DMS53 treated with DMSO at 0.1 percent for 48 hours (cell line): ENCODE measurements around the gene LRMDA.

Experiments
- DNase-seq: peaks from one replicate; lab custom pipeline; 2025; ENCODE audit not compliant: unreplicated experiment; lab: John Stamatoyannopoulos, UW

LRMDA gene

GRCh38 chr10:75470901-75471300 is 39.5 kb downstream of the LRMDA start:
- DNase-seq, result no peak

- DNase-seq, result no peak
Measured at GRCh38 chr10:75472685-75473084, 41.3 kb downstream of the LRMDA start.

- no peak for DNase-seq
Measured at GRCh38 chr10:75474106-75474505, 42.7 kb downstream of the LRMDA start.

GRCh38 chr10:75475460-75476182 is 44.2 kb downstream of the LRMDA start:
- no peak for DNase-seq

GRCh38 chr10:75476569-75476968 is 45.1 kb downstream of the LRMDA start:
- no peak for DNase-seq

- DNase-seq, result no peak
Measured at GRCh38 chr10:75476985-75477384, 45.6 kb downstream of the LRMDA start.

- no peak for DNase-seq
Measured at GRCh38 chr10:75477680-75478079, 46.3 kb downstream of the LRMDA start.

GRCh38 chr10:75480374-75480773 is 49.0 kb downstream of the LRMDA start:
- DNase-seq, result no peak

GRCh38 chr10:75483188-75483587 is 51.8 kb downstream of the LRMDA start:
- DNase-seq, result no peak

GRCh38 chr10:75484717-75485116 is 53.3 kb downstream of the LRMDA start:
- DNase-seq, result no peak

GRCh38 chr10:75486591-75486990 is 55.2 kb downstream of the LRMDA start:
- DNase-seq, result no peak

- no peak for DNase-seq
Measured at GRCh38 chr10:75487087-75487754, 55.8 kb downstream of the LRMDA start.

GRCh38 chr10:75487755-75488125 is 56.3 kb downstream of the LRMDA start:
- no peak for DNase-seq

GRCh38 chr10:75492173-75492925 is 60.9 kb downstream of the LRMDA start:
- DNase-seq, result no peak

GRCh38 chr10:75493464-75493863 is 62.0 kb downstream of the LRMDA start:
- no peak for DNase-seq

- no peak for DNase-seq
Measured at GRCh38 chr10:75495434-75496190, 64.2 kb downstream of the LRMDA start.

GRCh38 chr10:75496191-75496567 is 64.8 kb downstream of the LRMDA start:
- DNase-seq, result no peak

GRCh38 chr10:75497997-75498883 is 66.8 kb downstream of the LRMDA start:
- no peak for DNase-seq

- DNase-seq, result no peak
Measured at GRCh38 chr10:75498884-75499350, 67.5 kb downstream of the LRMDA start.

- no peak for DNase-seq
Measured at GRCh38 chr10:75499556-75500160, 68.2 kb downstream of the LRMDA start.
